ENCODE data around the gene CSNK1G3.
"Not testable (repeated sequence)": the region's sequence is repeated elsewhere in the genome, so short reads cannot be mapped to it uniquely, and the experiment has no call there.

CSNK1G3 gene

DNA sequence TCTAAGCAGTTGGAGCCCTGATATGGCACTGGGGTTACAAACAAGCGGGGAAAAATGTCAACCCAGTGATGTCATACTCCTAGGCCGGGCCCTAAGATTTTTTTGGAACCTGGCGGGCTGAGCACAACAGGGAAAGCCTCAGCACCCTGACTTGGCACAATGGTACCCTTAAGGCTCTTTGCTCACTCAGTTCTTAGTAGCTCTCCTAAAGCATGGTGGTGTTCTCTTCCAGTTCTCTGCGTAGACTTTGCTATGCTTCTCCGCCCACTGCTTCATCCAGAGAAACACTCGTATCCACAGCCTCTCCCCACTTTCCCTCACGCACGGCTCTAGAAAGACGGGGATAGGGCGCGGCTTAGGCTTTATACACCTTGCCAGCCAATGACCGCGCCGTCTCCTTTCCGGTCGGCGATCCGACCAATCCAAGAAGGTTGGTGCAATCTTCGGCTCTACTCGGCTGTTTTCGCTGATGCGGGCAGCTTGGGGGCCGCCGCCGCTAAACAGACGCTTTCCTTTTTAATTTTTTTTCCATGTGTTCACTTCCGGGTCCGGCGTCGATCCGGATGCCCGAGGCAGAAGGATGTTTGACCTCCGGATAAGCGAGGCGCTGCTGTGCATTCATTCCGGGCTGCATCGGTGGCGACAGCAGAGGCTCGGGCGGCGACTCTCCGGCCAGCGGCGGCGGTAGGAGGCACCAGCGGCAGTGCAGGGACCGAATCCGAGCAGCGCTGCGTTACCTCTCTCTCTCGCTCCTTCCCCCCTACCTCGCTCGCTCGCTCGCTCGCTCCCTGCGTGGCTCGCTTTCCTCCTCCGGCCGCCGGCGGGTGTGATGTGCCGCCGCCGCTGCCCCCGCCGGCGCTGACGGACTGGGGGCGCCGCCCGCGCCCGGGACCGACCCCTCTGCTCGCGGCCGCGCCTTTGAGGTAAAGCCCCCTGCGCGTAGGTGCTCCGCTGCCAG, at the start of gene CSNK1G3:
TSS of gene CSNK1G3 (plus strand) at position 530 of the 958 bp plus-strand sequence. CDS start 33,487 bp downstream, outside the sequence.
- peak within 1 kb of the TSS; percentile 78 for H3K4me3 ChIP-seq (replicated peaks; ENCODE audit: low read depth, low read length)
- peak; percentile 99 for DNase-seq (ENCODE audit: low read depth)
- TF ChIP-seq, protein P1, sequence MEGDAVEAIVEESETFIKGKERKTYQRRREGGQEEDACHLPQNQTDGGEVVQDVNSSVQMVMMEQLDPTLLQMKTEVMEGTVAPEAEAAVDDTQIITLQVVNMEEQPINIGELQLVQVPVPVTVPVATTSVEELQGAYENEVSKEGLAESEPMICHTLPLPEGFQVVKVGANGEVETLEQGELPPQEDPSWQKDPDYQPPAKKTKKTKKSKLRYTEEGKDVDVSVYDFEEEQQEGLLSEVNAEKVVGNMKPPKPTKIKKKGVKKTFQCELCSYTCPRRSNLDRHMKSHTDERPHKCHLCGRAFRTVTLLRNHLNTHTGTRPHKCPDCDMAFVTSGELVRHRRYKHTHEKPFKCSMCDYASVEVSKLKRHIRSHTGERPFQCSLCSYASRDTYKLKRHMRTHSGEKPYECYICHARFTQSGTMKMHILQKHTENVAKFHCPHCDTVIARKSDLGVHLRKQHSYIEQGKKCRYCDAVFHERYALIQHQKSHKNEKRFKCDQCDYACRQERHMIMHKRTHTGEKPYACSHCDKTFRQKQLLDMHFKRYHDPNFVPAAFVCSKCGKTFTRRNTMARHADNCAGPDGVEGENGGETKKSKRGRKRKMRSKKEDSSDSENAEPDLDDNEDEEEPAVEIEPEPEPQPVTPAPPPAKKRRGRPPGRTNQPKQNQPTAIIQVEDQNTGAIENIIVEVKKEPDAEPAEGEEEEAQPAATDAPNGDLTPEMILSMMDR (IDR thresholded peaks at IDR 0.05; ENCODE audit: low read length, missing control alignments), result no peak

DNA sequence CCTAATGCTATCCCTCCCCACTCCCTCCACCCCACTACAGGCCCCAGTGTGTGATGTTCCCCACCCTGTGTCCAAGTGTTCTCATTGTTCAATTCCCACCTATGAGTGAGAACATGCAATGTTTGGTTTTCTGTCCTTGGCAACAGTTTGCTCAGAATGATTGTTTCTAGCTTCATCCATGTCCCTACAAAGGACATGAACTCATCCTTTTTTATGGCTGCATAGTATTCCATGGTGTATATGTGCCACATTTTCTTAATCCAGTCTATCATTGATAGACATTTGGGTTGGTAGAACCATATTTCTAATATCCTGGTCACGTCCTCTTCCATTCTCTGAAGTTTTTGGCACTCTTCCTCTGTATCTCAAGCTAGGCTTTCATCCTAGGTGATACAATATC, 45.1 kb upstream of the CSNK1G3 start:
- not testable (repeated sequence) for H3K4me3 ChIP-seq (replicated peaks; ENCODE audit: low read depth, low read length); DNase-seq (ENCODE audit: low read depth)

DNA sequence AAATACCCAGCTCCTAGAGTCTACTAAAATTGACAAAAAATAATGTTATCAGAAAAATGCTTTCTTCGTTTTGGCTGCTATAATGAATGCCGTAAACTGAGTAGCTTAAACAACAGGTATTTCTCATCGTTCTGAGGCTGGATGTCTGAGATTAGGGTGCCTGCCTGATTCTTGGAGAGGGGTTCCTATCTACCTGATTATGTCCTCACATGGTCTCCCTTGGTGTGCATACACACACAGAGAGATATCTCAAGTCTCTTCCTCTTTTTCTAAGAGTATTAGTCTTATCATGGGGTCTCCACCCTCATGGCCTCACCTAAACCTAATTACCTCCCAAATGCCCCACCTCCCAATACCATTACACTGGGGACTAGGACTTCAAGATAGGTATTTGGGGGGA, 40.6 kb upstream of the CSNK1G3 start:
- no peak overlapping the region for H3K4me3 ChIP-seq (replicated peaks; ENCODE audit: low read depth, low read length)

GRCh38 chr5:123472150-123472924, 39.6 kb upstream of the CSNK1G3 start:
- no peak overlapping the region for H3K4me3 ChIP-seq (replicated peaks; ENCODE audit: low read depth, low read length)
- TF ChIP-seq, protein P1 (IDR thresholded peaks at IDR 0.05; ENCODE audit: low read length, missing control alignments), result no peak
- peak; percentile 28 for DNase-seq (ENCODE audit: low read depth)

More for the DNA sequence above, 40.6 kb upstream of the CSNK1G3 start:
- DNase-seq (ENCODE audit: low read depth), result no peak
- TF ChIP-seq, protein P1 (IDR thresholded peaks at IDR 0.05; ENCODE audit: low read length, missing control alignments), result no peak

- TF ChIP-seq, protein P1 (IDR thresholded peaks at IDR 0.05; ENCODE audit: low read length, missing control alignments), result no peak
- DNase-seq (ENCODE audit: low read depth), result no peak
Observed at GRCh38 chr5:123474228-123474627, 37.7 kb upstream of the CSNK1G3 start.

DNA sequence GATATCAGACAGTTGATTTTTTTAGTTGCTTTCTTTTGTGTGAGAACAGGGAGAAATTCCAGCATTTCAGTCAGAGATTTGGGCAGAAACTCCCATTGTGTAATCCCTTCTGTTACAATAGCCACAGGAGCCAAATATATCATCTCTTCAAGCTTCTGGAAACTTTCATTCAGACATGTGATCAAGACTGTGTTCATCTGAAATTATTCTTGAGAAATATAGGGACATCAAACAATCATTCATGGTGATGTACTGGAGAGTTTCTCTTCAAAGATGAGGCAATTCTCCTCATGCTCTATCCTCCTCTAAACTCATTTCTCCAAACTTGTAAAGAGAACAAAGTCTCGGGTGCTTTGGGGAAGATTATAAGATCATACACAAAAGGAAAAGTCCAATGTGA, 35.2 kb upstream of the CSNK1G3 start:
- TF ChIP-seq, protein P1 (IDR thresholded peaks at IDR 0.05; ENCODE audit: low read length, missing control alignments), result no peak
- peak; percentile 59 for DNase-seq (ENCODE audit: low read depth)
- H3K4me3 ChIP-seq (replicated peaks; ENCODE audit: low read depth, low read length), result no peak overlapping the region

More at GRCh38 chr5:123474228-123474627, 37.7 kb upstream of the CSNK1G3 start:
- H3K4me3 ChIP-seq (replicated peaks; ENCODE audit: low read depth, low read length), result no peak overlapping the region

- TF ChIP-seq, protein P1 (IDR thresholded peaks at IDR 0.05; ENCODE audit: low read length, missing control alignments), result no peak
- DNase-seq (ENCODE audit: low read depth), result no peak
Observed at GRCh38 chr5:123478546-123478945, 33.4 kb upstream of the CSNK1G3 start.

More at GRCh38 chr5:123478546-123478945, 33.4 kb upstream of the CSNK1G3 start:
- no peak overlapping the region for H3K4me3 ChIP-seq (replicated peaks; ENCODE audit: low read depth, low read length)

Data from fibroblast of pulmonary artery (primary cell).